ENCODE results near the gene PHF21A.
"Not testable (repeated sequence)": the region's sequence is repeated elsewhere in the genome, so short reads cannot be mapped to it uniquely, and the experiment has no call there.

PHF21A gene

GRCh38 chr11:46020084-46020599, 101.1 kb downstream of the PHF21A start:
- no peak for DNase-seq

- DNase-seq, result no peak
Observed at GRCh38 chr11:46018651-46019050, 102.6 kb downstream of the PHF21A start.

DNA sequence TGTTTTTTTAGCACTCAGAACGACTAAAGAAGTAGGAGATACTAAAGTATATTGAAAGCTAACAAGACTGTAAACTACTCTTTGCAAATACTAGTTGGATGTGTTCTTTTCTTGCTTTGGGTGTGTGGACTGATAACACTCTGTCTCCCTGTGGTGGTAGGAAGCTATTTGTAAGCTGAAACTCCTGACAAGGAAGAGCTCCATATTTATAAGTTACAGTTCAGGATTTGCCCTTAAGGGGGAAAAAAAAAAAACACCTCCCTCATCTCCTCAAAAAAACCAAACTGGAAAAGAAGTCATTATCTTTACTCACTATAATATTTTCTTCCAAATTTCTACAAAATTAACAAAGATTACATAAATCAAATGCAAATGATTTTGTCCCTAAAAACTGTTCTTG, 103.9 kb downstream of the PHF21A start:
- no peak for DNase-seq

DNA sequence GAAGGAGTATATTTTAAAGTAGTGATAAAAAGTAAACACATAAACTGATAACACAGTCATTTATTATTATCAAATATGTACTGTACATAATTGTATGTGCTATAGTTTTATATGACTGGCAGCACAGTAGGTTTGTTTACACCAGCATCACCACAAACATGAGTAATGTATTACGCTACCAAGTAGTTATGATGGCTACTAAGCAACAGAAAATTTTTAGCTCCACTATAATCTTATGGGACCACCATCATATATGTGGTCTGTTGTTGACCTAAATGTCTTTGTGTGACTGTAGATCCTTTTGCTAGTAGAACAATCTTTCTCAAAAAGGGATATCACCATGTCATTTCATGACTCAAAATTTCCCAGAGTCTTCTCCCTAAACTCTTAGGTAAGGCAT, 105.3 kb downstream of the PHF21A start:
- no peak for DNase-seq

DNA sequence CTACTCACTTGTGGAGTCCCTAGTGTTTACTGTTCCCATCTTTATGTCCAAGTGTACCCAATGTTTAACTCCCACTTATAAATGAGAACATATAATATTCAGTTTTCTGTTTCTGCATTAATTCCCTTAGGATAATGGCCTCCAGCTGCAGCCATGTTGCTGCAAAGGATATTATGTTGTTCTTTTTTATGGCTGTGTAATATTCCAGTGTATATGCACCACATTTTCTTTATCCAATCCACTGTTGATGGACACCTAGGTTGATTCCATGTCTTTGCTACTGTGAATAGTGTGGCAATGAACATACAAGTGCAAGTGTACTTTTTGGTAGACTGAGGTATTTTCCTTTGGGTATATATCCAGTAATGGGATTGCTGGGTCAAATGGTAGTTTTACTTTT, 107.1 kb downstream of the PHF21A start:
- DNase-seq, result not testable (repeated sequence)

GRCh38 chr11:46012185-46012584, 109.1 kb downstream of the PHF21A start:
- DNase-seq, result no peak

DNA sequence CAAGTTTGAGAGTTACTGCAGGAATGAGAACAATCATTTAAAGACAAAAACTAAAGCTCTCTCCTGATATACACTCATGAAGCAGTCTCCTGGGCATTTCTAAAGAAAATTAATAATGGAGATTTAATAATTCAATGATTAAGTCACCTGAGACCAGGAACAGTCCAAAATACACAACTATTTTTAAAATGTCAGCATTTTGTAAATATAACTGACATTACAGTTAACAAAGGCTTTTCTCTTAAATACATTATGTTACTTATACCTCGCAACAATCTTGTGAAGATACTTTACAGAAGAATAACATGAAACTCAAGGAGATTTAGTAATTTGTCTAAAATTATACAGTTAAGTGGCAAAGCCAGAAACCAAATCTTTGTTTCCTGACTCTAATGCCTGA, 111.2 kb downstream of the PHF21A start:
- no peak for DNase-seq

DNA sequence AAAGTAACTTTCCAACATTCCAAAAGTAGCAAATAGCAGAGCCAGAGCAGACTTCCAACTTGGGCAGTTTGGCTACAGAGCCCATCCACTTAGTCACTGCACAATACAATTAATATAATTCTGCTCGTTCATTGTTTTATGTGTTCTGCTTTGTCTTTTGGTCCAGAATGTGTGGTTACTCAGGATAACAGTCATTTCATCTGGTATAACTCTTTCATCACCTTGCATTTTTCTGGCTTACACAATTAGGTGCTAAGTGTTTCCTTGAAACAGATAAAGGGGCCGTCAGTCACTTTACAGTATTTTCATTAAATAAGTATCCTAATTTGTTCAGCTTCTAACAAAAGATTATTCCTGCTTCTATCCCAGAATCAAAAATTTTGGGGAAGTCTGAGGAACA, 111.6 kb downstream of the PHF21A start:
- no peak for DNase-seq

DNA sequence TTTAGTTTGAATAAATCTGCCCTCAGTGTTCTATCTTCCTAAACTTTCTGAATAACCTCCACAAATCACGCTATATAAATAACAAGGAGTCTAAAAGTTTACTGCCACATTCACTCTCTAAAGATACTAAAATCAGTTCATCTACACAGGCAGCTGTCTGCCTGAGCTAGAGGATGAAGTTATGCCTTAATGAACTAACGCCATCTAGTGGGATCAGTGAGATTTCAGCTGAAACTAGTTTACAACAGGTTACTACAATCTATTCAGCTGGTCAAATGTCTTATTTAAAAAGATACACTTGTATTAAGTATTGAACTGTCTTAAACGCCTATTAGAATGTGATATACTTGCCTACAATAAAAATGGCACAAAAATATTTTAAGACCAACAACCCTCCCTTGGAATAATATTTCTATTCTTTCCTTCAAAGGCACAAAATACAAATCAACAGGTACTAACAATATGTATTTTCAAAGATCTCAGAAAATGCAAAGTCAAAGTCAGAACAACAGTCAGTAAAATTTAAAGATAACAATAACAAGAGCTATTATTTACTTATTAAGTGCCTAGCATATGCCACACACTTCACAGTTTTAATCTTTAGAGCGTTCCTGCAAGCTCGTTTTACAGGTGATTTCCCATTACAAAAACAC, 114.7 kb downstream of the PHF21A start:
- no peak for DNase-seq

DNA sequence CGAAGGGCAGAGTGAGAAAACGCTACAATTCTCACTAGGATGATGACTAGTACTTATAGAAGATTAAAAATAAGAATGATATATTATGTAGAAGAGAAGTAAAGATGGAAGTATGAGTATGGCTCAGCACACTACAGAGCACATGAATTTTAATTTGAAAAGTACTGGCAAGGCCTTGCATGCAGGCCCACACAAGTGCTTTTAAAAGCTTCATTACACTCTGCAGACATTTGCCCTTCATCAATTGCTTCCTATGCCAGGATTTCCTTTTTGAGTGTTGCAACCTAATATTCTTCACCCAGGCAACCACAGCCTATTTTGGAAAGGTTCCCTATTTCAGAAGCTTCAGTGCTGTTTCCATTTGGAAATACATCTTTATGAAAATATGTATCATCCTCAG, 117.7 kb downstream of the PHF21A start:
- no peak for DNase-seq

DNA sequence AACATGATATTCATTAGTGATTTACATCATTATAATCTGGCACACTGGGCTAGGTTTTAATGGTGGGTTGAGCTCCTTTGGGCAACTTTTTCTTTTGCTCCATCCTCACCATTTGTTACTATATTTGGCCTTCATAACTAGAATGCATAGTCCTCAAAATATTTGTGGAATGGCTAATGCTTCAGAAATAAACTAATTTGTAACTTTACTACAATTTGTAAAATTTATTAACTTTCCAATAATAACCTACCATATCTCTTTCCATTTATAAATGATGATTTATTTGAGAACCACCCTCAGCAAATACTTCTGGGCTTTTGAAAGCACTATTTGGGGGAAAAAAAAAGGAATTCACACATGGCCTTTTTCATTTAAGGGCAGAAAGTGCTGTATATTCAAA, 119.1 kb downstream of the PHF21A start:
- DNase-seq, result no peak

GRCh38 chr11:46001448-46001914, 119.8 kb downstream of the PHF21A start:
- DNase-seq, result no peak

DNA sequence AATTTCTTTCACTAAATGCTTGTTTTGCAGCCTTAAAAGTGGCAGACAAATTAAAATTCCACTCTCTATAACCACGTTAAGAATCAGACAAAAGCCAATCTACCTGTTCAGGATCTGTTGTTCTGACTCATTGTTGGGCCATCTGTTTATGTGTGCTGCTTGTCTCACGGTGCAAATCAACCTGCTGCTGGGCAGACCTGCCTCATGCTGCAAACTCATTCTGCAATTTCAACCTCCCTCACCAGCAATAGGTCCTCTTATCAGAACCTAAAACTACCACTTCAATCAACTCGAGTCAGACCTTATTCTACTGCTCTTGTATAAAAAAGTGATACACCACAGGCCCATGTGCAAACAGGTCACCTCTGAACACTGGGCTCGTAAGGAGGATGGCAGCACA, 123.7 kb downstream of the PHF21A start:
- DNase-seq, result no peak

DNA sequence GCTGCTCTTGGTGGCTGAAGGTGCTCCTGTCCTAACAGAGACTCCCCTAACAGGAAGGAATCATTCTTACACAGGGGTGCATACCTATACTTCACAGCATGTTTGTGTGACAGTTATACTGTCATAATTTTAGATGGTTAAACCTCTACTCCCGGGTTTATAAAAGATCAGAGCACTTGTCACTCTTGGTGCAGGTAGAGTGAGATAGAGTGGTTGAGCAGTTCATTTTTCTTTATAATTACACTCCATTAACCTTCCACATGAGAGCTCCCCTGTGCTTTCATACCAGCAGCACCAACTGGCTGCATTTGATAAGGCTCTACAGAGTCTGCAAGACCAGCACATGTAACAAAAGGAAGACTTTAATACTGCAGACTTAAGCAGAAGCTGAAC, 125.9 kb downstream of the PHF21A start:
- DNase-seq, result no peak

GRCh38 chr11:45994371-45995341, 126.6 kb downstream of the PHF21A start:
- no peak for DNase-seq

DNA sequence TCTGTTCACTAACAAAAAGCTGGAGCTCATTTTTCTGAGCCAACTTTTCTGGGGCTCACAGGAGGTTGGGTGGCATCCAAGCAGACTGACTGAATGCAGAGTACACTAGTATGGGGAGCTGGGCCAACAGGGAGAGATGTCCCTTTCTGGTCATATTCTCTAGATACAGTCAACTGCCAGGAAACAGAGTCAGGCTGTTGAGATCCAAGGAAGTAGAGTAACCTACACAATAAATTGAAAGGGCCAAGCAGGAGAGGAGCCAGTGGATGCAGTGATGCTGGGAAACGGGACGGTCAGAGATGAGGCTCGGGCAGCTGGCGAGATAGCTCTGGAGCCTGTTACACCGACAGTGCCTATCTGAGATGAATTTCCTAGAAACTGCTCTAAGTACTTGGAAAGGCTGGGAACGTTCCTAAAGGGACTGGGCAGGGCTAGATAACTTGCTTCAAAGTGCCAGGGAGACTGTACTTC, 127.7 kb downstream of the PHF21A start:
- no peak for DNase-seq

- DNase-seq, result no peak
Observed at GRCh38 chr11:45988921-45989320, 132.3 kb downstream of the PHF21A start.

DNA sequence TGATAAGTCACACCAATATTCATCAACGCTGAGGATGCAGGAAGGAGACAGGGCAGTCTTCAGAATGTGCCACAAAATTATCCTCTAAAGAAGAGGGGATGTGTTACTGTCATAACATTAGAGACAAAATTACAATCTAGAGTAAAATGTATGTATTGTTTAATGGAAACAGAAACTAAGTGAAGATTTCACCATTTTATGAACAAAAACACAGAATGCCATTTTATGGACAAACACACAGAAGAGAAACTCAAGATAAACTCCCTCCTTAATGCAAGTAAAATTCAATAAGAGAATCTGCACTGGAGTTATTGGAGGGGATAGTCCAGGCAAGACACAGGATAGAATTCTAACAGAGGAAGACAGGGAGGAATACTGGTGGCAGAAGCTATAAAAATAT, 136.0 kb downstream of the PHF21A start:
- DNase-seq, result no peak

- DNase-seq, result no peak
Observed at GRCh38 chr11:45984192-45984591, 137.1 kb downstream of the PHF21A start.

- no peak for DNase-seq
Observed at GRCh38 chr11:45983471-45983845, 137.8 kb downstream of the PHF21A start.

- no peak for DNase-seq
Observed at GRCh38 chr11:45982656-45983470, 138.4 kb downstream of the PHF21A start.

DNA sequence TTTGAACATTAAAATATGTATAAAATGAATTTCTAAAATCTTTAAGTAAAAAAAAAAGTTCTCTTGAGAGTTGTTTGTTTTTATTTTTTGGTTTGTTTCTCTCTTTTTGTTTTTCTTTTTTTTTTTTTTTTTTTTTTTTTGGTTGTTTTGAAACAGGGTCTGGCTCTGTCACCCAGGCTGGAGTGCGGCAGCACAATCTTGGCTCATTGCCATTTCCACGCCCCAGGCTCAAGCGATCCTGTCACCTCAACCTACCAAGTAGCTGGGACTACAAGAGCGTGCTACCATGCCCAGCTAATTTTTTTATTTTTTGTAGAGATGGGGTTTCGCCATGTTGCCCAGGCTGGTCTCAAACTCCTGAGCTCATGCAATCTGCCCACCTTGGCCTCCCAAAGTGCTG, 139.4 kb downstream of the PHF21A start:
- not testable (repeated sequence) for DNase-seq

GRCh38 chr11:45974806-45975205, 146.4 kb downstream of the PHF21A start:
- DNase-seq, result no peak
